Eye (tissue), 1 donor: Measurements from ENCODE around the gene WIPF1.
A peak's percentile ranks its signal among the peaks of the same experiment; 100 is the strongest.
"Not testable (repeated sequence)": the region's sequence is repeated elsewhere in the genome, so short reads cannot be mapped to it uniquely, and the experiment has no call there.

Experiments
- DNase-seq: peaks from one replicate; pipeline ENCODE4 v3.0.0-alpha.2; 2015

Gene WIPF1

GRCh38 chr2:174570318-174570958, 27.2 kb downstream of the WIPF1 start:
- no peak for DNase-seq

GRCh38 chr2:174569678-174570077, 27.9 kb downstream of the WIPF1 start:
- DNase-seq = no peak

- DNase-seq = no peak
Measured at GRCh38 chr2:174568425-174568824, 29.2 kb downstream of the WIPF1 start.

GRCh38 chr2:174566871-174567270, 30.7 kb downstream of the WIPF1 start:
- no peak for DNase-seq

- DNase-seq = no peak
Measured at GRCh38 chr2:174563530-174564282, 33.9 kb downstream of the WIPF1 start.

GRCh38 chr2:174561972-174562370, 35.6 kb downstream of the WIPF1 start:
- no peak for DNase-seq

GRCh38 chr2:174561283-174561971, 36.2 kb downstream of the WIPF1 start:
- peak; percentile 79 for DNase-seq

- DNase-seq = no peak
Measured at GRCh38 chr2:174560737-174561136, 36.9 kb downstream of the WIPF1 start.

- no peak for DNase-seq
Measured at GRCh38 chr2:174555998-174556397, 41.6 kb downstream of the WIPF1 start.

GRCh38 chr2:174554529-174555150, 43.0 kb downstream of the WIPF1 start:
- no peak for DNase-seq

GRCh38 chr2:174553811-174554493, 43.7 kb downstream of the WIPF1 start:
- DNase-seq = no peak

- no peak for DNase-seq
Measured at GRCh38 chr2:174552880-174553279, 44.7 kb downstream of the WIPF1 start.

- no peak for DNase-seq
Measured at GRCh38 chr2:174551697-174552096, 45.9 kb downstream of the WIPF1 start.

- DNase-seq = not testable (repeated sequence)
Measured at GRCh38 chr2:174548646-174549045, 49.0 kb downstream of the WIPF1 start.

- not testable (repeated sequence) for DNase-seq
Measured at GRCh38 chr2:174548021-174548420, 49.6 kb downstream of the WIPF1 start.

- DNase-seq = no peak
Measured at GRCh38 chr2:174546519-174547506, 50.8 kb downstream of the WIPF1 start.

- DNase-seq = no peak
Measured at GRCh38 chr2:174545240-174545639, 52.4 kb downstream of the WIPF1 start.

- no peak for DNase-seq
Measured at GRCh38 chr2:174544802-174545201, 52.8 kb downstream of the WIPF1 start.

- DNase-seq = no peak
Measured at GRCh38 chr2:174544156-174544555, 53.4 kb downstream of the WIPF1 start.

- no peak for DNase-seq
Measured at GRCh38 chr2:174540893-174541292, 56.7 kb downstream of the WIPF1 start.
